ENCODE data around the gene KCTD5. TPM values are rescaled to one million over a fixed set of nuclear protein-coding genes. Genes with fewer than 3 reads are reported as not detected.

The KCTD5 gene
- total and polyA plus RNA-seq, 2 experiments from 2014 or later = 32.6 to 32.9 TPM

- H3K27ac ChIP-seq = no peak overlapping the region
- TF ChIP-seq CTCF (IDR thresholded peaks at IDR 0.05; ENCODE audit: low read depth, low read length) = no peak
- DNase-seq (ENCODE audit: low read depth in 1 of 2, low spot score in 1 of 2) = no peak
- H3K36me3 ChIP-seq = no peaks in the 10 kb centered on the region
- no peaks in the 10 kb centered on the region for H3K9me3 ChIP-seq (ENCODE audit: low read depth)
- peaks cover 19% of the 10 kb centered on the region for H3K4me1 ChIP-seq (ENCODE audit: low read depth)
- H3K4me3 ChIP-seq = no peak overlapping the region
- H3K27me3 ChIP-seq = no peaks in the 10 kb centered on the region
Observed at GRCh38 chr16:2743007-2743810, 60.9 kb downstream of the KCTD5 start.

DNA sequence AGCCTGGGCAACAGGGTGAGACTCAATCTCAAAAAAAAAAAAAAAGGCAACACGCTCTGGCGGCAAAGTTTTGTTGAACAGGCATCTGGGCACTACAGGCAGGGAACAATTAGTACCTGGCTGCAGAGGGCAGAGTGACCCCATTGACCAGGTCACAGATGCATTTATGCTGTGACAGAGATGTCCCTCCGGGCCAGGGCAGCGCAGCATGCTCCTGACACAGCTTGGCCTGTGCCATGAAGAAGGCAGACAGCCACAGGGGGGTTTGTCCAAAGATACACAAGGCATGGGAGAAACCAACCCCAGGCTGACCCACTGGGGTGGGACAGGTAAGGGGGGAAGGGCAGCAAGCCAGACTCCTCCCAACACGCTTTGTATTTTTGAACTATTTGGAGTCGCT lies 62.4 kb downstream of the KCTD5 start:
- no peak for DNase-seq (ENCODE audit: low read depth in 1 of 2, low spot score in 1 of 2)
- Histone ChIP-seq H3K4me1 (ENCODE audit: low read depth) (peaks cover 6% of the 10 kb centered on the region), H3K4me3 (no peak overlapping the region), H3K9me3 (ENCODE audit: low read depth) (no peaks in the 10 kb centered on the region), H3K27ac (no peak overlapping the region), H3K27me3 (no peaks in the 10 kb centered on the region), H3K36me3 (no peaks in the 10 kb centered on the region)
- no peak for TF ChIP-seq CTCF (IDR thresholded peaks at IDR 0.05; ENCODE audit: low read depth, low read length)

- Histone ChIP-seq H3K4me3 (no peak overlapping the region), H3K4me1 (ENCODE audit: low read depth) (no peaks in the 10 kb centered on the region), H3K9me3 (ENCODE audit: low read depth) (no peaks in the 10 kb centered on the region), H3K36me3 (no peaks in the 10 kb centered on the region), H3K27ac (no peak overlapping the region), H3K27me3 (no peaks in the 10 kb centered on the region)
- no peak for TF ChIP-seq CTCF (IDR thresholded peaks at IDR 0.05; ENCODE audit: low read depth, low read length)
- no peak for DNase-seq (ENCODE audit: low read depth in 1 of 2, low spot score in 1 of 2)
Observed at GRCh38 chr16:2745116-2745890, 63.0 kb downstream of the KCTD5 start.

- H3K4me3 ChIP-seq = no peak overlapping the region
- TF ChIP-seq CTCF (IDR thresholded peaks at IDR 0.05; ENCODE audit: low read depth, low read length) = no peak
- H3K36me3 ChIP-seq = no peaks in the 10 kb centered on the region
- no peaks in the 10 kb centered on the region for H3K9me3 ChIP-seq (ENCODE audit: low read depth)
- no peaks in the 10 kb centered on the region for H3K27me3 ChIP-seq
- no peak for DNase-seq (ENCODE audit: low read depth in 1 of 2, low spot score in 1 of 2)
- H3K4me1 ChIP-seq (ENCODE audit: low read depth) = no peaks in the 10 kb centered on the region
- H3K27ac ChIP-seq = no peak overlapping the region
Observed at GRCh38 chr16:2745961-2746360, 63.6 kb downstream of the KCTD5 start.

DNA sequence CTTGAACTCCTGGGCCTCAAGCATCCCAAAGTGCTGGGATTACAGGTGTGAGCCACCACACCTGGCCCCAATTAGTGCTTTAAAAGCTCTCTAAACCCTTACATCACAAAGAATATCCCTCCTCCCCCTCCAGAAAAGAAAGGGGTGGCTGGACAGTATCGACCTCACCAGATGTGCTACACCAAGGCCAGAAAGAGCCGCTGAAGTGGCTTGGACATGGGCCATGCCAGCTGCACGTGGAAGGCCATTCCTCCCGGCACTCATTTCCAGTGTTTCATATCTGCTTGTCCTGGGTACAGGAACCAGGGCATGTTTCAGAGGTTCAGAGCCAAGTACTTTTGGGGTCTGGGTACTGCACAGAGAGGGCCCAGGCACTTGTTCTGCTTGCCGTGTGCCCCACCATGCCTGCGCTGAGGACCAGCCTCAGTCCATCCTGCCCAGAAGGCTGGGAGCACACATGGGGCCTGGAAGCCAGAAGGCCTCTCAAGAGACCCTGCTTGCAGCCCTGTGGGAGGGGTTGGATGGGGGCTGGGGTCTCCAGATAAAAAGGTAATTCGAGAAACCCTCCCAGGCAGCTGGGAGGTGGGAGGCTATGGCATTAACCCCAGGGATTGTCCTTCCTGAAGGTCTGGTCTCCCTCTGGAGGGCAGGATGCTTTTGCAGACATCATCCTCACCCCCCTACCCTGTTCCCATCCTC lies 66.6 kb downstream of the KCTD5 start:
- H3K9me3 ChIP-seq (ENCODE audit: low read depth) = no peaks in the 10 kb centered on the region
- TF ChIP-seq CTCF (IDR thresholded peaks at IDR 0.05; ENCODE audit: low read depth, low read length) = no peak
- H3K4me1 ChIP-seq (ENCODE audit: low read depth) = peaks cover 8% of the 10 kb centered on the region
- no peak overlapping the region for H3K27ac ChIP-seq
- H3K36me3 ChIP-seq = no peaks in the 10 kb centered on the region
- DNase-seq (ENCODE audit: low read depth in 1 of 2, low spot score in 1 of 2) = no peak
- no peak overlapping the region for H3K4me3 ChIP-seq
- H3K27me3 ChIP-seq = no peaks in the 10 kb centered on the region
